ENCODE results near the gene SEMA3G. TPM values are rescaled to one million over a fixed set of nuclear protein-coding genes. Genes with fewer than 3 reads are reported as not detected.
A peak's percentile ranks its signal among the peaks of the same experiment; 100 is the strongest.

Gene SEMA3G
- total RNA-seq, 2 experiments from 2014 or later: 0.34 to 0.69 TPM

- peaks cover 91% of the 10 kb centered on the region for H3K36me3 Mint-ChIP-seq (ENCODE audit: low read depth)
- H3K4me3 Mint-ChIP-seq: peak overlapping the region; percentile 38
- Histone ChIP-seq H3K27ac (ENCODE audit: low read depth in 1 of 2, low read length in 2 of 2) (no peak overlapping the region), H3K4me3 (ENCODE audit: low read length) (no peak overlapping the region), H3K27me3 (ENCODE audit: control insufficient read depth in 1 of 2, insufficient read depth in 2 of 2, low read length in 2 of 2) (no peaks in the 10 kb centered on the region), H3K9me3 (ENCODE audit: control insufficient read depth in 1 of 2, insufficient read depth in 1 of 2, low read length in 2 of 2) (no peaks in the 10 kb centered on the region), H3K4me1 (ENCODE audit: insufficient read depth, low read length) (peaks cover 39% of the 10 kb centered on the region), H3K36me3 (ENCODE audit: insufficient read depth, low read length) (peaks cover 68% of the 10 kb centered on the region)
- no peaks in the 10 kb centered on the region for H3K27me3 Mint-ChIP-seq
- no peaks in the 10 kb centered on the region for H3K9me3 Mint-ChIP-seq
- intact Hi-C loops (cut with DNase I, micrococcal nuclease): loop anchor here in 1 of 2 experiments (2.0 to 5.0 kb wide), 4 partner anchors 115 to 409 kb away; partner anchors contain the start of genes RPL29 and TWF2
- POLR2A ChIA-PET: interaction anchor here (0.9 kb wide), 1 partner anchor 125 kb away, joined by 3 read pairs; no protein-coding TSS in a partner anchor
- H3K27ac Mint-ChIP-seq: no peak overlapping the region
- DNase-seq (peak in 2 of 14 experiments; percentile 1 to 7), ATAC-seq (ENCODE audit: poor library complexity) (no peak)
- CTCF ChIA-PET: no interaction called here
- H3K4me1 Mint-ChIP-seq (ENCODE audit: low read depth): peaks cover 22% of the 10 kb centered on the region
- no peak for TF ChIP-seq CTCF (IDR thresholded peaks at IDR 0.05)
Observed at GRCh38 chr3:52406231-52406661, 38.7 kb downstream of the SEMA3G start.

- intact Hi-C loops (cut with DNase I, micrococcal nuclease): loop anchor here in 1 of 2 experiments (2.0 to 5.0 kb wide), 4 partner anchors 115 to 408 kb away; partner anchors contain the start of genes RPL29 and TWF2
- ChIA-PET CTCF (no interaction called here), POLR2A (interaction anchor here (0.9 kb wide), 1 partner anchor 124 kb away, joined by 3 read pairs; no protein-coding TSS in a partner anchor)
- H3K27me3 Mint-ChIP-seq: no peaks in the 10 kb centered on the region
- TF ChIP-seq CTCF (IDR thresholded peaks at IDR 0.05): no peak
- Histone ChIP-seq H3K9me3 (ENCODE audit: control insufficient read depth in 1 of 2, insufficient read depth in 1 of 2, low read length in 2 of 2) (no peaks in the 10 kb centered on the region), H3K4me3 (ENCODE audit: low read length) (no peak overlapping the region), H3K27me3 (ENCODE audit: control insufficient read depth in 1 of 2, insufficient read depth in 2 of 2, low read length in 2 of 2) (no peaks in the 10 kb centered on the region), H3K27ac (ENCODE audit: low read depth in 1 of 2, low read length in 2 of 2) (no peak overlapping the region), H3K36me3 (ENCODE audit: insufficient read depth, low read length) (peaks cover 74% of the 10 kb centered on the region), H3K4me1 (ENCODE audit: insufficient read depth, low read length) (peaks cover 34% of the 10 kb centered on the region)
- ATAC-seq (ENCODE audit: poor library complexity) (no peak), DNase-seq (peak in 1 of 14 experiments; percentile 0)
- peaks cover 17% of the 10 kb centered on the region for H3K4me1 Mint-ChIP-seq (ENCODE audit: low read depth)
- no peak overlapping the region for H3K27ac Mint-ChIP-seq
- no peak overlapping the region for H3K4me3 Mint-ChIP-seq
- H3K9me3 Mint-ChIP-seq: no peaks in the 10 kb centered on the region
- H3K36me3 Mint-ChIP-seq (ENCODE audit: low read depth): peaks cover 91% of the 10 kb centered on the region
Observed at GRCh38 chr3:52405601-52406110, 39.2 kb downstream of the SEMA3G start.

GRCh38 chr3:52405066-52405465 is 39.8 kb downstream of the SEMA3G start:
- Histone ChIP-seq H3K36me3 (ENCODE audit: insufficient read depth, low read length) (peaks cover 79% of the 10 kb centered on the region), H3K27me3 (ENCODE audit: control insufficient read depth in 1 of 2, insufficient read depth in 2 of 2, low read length in 2 of 2) (no peaks in the 10 kb centered on the region), H3K9me3 (ENCODE audit: control insufficient read depth in 1 of 2, insufficient read depth in 1 of 2, low read length in 2 of 2) (no peaks in the 10 kb centered on the region), H3K4me1 (ENCODE audit: insufficient read depth, low read length) (peaks cover 34% of the 10 kb centered on the region), H3K4me3 (ENCODE audit: low read length) (no peak overlapping the region), H3K27ac (ENCODE audit: low read depth in 1 of 2, low read length in 2 of 2) (no peak overlapping the region)
- peaks cover 17% of the 10 kb centered on the region for H3K4me1 Mint-ChIP-seq (ENCODE audit: low read depth)
- POLR2A ChIA-PET: no interaction called here
- intact Hi-C loops (cut with DNase I, micrococcal nuclease): loop anchor here in 1 of 2 experiments (5.0 kb wide), 3 partner anchors 168 to 408 kb away; partner anchors contain the start of genes RPL29 and TWF2
- TF ChIP-seq CTCF (IDR thresholded peaks at IDR 0.05): no peak
- H3K4me3 Mint-ChIP-seq: peak overlapping the region; percentile 51
- DNase-seq (peak in 1 of 14 experiments; percentile 0), ATAC-seq (ENCODE audit: poor library complexity) (no peak)
- peaks cover 96% of the 10 kb centered on the region for H3K36me3 Mint-ChIP-seq (ENCODE audit: low read depth)
- CTCF ChIA-PET: interaction anchor here (1.0 kb wide), 1 partner anchor 36 kb away, joined by 3 read pairs; no protein-coding TSS in a partner anchor
- no peaks in the 10 kb centered on the region for H3K27me3 Mint-ChIP-seq
- no peaks in the 10 kb centered on the region for H3K9me3 Mint-ChIP-seq
- H3K27ac Mint-ChIP-seq: no peak overlapping the region

Data from CD4-positive, alpha-beta T cell (primary cell).